Esophagus muscularis mucosa (tissue), 3 donors: ENCODE measurements around the gene ADAM22.

ENCODE experiments used
- EP300 ChIP-seq: sonication (generic); formaldehyde crosslinking; IDR thresholded peaks from one replicate; pipeline ENCODE4 v1.6.1; 2017; ENCODE audit warnings: antibody characterized with exemption
- TF ChIP-seq, protein P1 (sequence below), 3 experiments: fragments of 200-600 bp in 2 of 3; fragments of 450-650 bp in 1 of 3; sonication (generic) in 2 of 3; IDR thresholded peaks; one replicate each; pipeline ENCODE4 v1.5.1; 2017 to 2019; ENCODE audit warnings: antibody characterized with exemption in 3 of 3, mild to moderate bottlenecking in 2 of 3, moderate library complexity in 1 of 3

- TF ChIP-seq, protein P1, sequence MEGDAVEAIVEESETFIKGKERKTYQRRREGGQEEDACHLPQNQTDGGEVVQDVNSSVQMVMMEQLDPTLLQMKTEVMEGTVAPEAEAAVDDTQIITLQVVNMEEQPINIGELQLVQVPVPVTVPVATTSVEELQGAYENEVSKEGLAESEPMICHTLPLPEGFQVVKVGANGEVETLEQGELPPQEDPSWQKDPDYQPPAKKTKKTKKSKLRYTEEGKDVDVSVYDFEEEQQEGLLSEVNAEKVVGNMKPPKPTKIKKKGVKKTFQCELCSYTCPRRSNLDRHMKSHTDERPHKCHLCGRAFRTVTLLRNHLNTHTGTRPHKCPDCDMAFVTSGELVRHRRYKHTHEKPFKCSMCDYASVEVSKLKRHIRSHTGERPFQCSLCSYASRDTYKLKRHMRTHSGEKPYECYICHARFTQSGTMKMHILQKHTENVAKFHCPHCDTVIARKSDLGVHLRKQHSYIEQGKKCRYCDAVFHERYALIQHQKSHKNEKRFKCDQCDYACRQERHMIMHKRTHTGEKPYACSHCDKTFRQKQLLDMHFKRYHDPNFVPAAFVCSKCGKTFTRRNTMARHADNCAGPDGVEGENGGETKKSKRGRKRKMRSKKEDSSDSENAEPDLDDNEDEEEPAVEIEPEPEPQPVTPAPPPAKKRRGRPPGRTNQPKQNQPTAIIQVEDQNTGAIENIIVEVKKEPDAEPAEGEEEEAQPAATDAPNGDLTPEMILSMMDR (IDR thresholded peaks at IDR 0.05) = no peak
- no peak for TF ChIP-seq EP300
These were observed 257.9 kb downstream of the ADAM22 start for GRCh38 chr7:88191911-88192310.
